ENCODE measurements around the gene ABCC9.

DNA sequence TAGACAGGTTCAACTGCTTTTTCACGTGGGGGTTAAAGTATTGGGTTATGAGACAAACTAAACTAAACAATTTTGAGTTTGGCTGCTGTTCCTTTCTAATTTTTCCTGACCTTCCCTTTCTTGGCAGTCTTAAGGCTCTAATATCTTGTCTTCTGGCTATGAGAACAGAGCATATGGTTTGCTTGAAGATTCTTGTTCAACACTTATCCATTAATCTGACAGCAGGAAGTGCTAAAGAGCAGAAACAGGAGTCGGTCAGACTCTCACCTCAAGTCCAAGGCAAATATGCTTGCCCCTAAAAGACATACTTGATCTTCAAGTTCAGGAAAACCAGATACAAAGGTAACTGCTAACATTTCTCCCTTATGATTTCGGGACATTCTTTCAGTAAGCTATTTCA is 114.1 kb downstream of the ABCC9 start:
- TF ChIP-seq, protein P1, sequence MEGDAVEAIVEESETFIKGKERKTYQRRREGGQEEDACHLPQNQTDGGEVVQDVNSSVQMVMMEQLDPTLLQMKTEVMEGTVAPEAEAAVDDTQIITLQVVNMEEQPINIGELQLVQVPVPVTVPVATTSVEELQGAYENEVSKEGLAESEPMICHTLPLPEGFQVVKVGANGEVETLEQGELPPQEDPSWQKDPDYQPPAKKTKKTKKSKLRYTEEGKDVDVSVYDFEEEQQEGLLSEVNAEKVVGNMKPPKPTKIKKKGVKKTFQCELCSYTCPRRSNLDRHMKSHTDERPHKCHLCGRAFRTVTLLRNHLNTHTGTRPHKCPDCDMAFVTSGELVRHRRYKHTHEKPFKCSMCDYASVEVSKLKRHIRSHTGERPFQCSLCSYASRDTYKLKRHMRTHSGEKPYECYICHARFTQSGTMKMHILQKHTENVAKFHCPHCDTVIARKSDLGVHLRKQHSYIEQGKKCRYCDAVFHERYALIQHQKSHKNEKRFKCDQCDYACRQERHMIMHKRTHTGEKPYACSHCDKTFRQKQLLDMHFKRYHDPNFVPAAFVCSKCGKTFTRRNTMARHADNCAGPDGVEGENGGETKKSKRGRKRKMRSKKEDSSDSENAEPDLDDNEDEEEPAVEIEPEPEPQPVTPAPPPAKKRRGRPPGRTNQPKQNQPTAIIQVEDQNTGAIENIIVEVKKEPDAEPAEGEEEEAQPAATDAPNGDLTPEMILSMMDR (IDR thresholded peaks at IDR 0.05): no peak
- TF ChIP-seq POLR2A (IDR thresholded peaks at IDR 0.05): no peak

Data from ovary (tissue), 3 donors.